Measurements from ENCODE around the gene PARD3B. TPM values are rescaled to one million over a fixed set of nuclear protein-coding genes. Genes with fewer than 3 reads are reported as not detected.

Gene PARD3B
- total RNA-seq, 1 experiment from 2014 or later: 3.9 TPM

GRCh38 chr2:205041472-205042130 lies 496.3 kb downstream of the PARD3B start:
- ChIA-PET POLR2A (ENCODE audit: unreplicated experiment) (no interaction called here), CTCF (no interaction called here)
- no peak overlapping the region for H3K4me2 ChIP-seq (ENCODE audit: low read length)
- TF ChIP-seq EZH2phosphoT487 (IDR thresholded peaks at IDR 0.05; ENCODE audit: borderline replicate concordance, low read length): no peak
- TF ChIP-seq EZH2 (IDR thresholded peaks at IDR 0.05; ENCODE audit: low read length, unreplicated experiment): no peak
- TF ChIP-seq CTCF (conservative IDR thresholded peaks at IDR 0.05; ENCODE audit: low read depth, low read length): no peak
- H3K9me2 ChIP-seq (replicated peaks; ENCODE audit: low read length): no peaks in the 10 kb centered on the region
- H3K9ac ChIP-seq (ENCODE audit: low read length): no peak overlapping the region
- intact Hi-C loops (cut with micrococcal nuclease): no loop called here
- H3K4me1 ChIP-seq (ENCODE audit: insufficient read depth, low read length): no peaks in the 10 kb centered on the region
- H3K36me3 ChIP-seq (ENCODE audit: low read depth, low read length): no peaks in the 10 kb centered on the region
- no peaks in the 10 kb centered on the region for H3F3A ChIP-seq (ENCODE audit: low read length, unreplicated experiment)
- no peak for ATAC-seq
- H4K20me1 ChIP-seq (ENCODE audit: low read length): no peaks in the 10 kb centered on the region
- no peaks in the 10 kb centered on the region for H3K79me2 ChIP-seq (ENCODE audit: low read length)
- H3K4me3 ChIP-seq (ENCODE audit: low read length): no peak overlapping the region
- no TSS peak for BruUV-seq (replicated peaks)
- no peaks in the 10 kb centered on the region for H3K27me3 ChIP-seq (ENCODE audit: low read length)
- DNase-seq: no peak
- H3K9me3 ChIP-seq (ENCODE audit: low read length): no peaks in the 10 kb centered on the region
- no peak overlapping the region for H3K27ac ChIP-seq (ENCODE audit: low read length)
- no peak overlapping the region for H2AFZ ChIP-seq (ENCODE audit: low read length)

- CTCF ChIA-PET: no interaction called here
- POLR2A ChIA-PET (ENCODE audit: unreplicated experiment): no interaction called here
These were observed 498.0 kb downstream of the PARD3B start for GRCh38 chr2:205043285-205043684.

More at GRCh38 chr2:205043285-205043684, 498.0 kb downstream of the PARD3B start:
- no peaks in the 10 kb centered on the region for H3K9me2 ChIP-seq (replicated peaks; ENCODE audit: low read length)
- H4K20me1 ChIP-seq (ENCODE audit: low read length): no peaks in the 10 kb centered on the region
- H3K36me3 ChIP-seq (ENCODE audit: low read depth, low read length): no peaks in the 10 kb centered on the region
- H3K4me1 ChIP-seq (ENCODE audit: insufficient read depth, low read length): no peaks in the 10 kb centered on the region
- H3K27me3 ChIP-seq (ENCODE audit: low read length): no peaks in the 10 kb centered on the region
- intact Hi-C loops (cut with micrococcal nuclease): no loop called here
- no TSS peak for BruUV-seq (replicated peaks)
- ATAC-seq (no peak), DNase-seq (no peak)
- no peak overlapping the region for H3K27ac ChIP-seq (ENCODE audit: low read length)
- H2AFZ ChIP-seq (ENCODE audit: low read length): no peak overlapping the region
- no peak overlapping the region for H3K9ac ChIP-seq (ENCODE audit: low read length)
- TF ChIP-seq CTCF (conservative IDR thresholded peaks at IDR 0.05; ENCODE audit: low read depth, low read length) (no peak), EZH2phosphoT487 (IDR thresholded peaks at IDR 0.05; ENCODE audit: borderline replicate concordance, low read length) (no peak), EZH2 (IDR thresholded peaks at IDR 0.05; ENCODE audit: low read length, unreplicated experiment) (no peak)
- no peaks in the 10 kb centered on the region for H3F3A ChIP-seq (ENCODE audit: low read length, unreplicated experiment)
- no peaks in the 10 kb centered on the region for H3K9me3 ChIP-seq (ENCODE audit: low read length)
- H3K4me2 ChIP-seq (ENCODE audit: low read length): no peak overlapping the region
- no peak overlapping the region for H3K4me3 ChIP-seq (ENCODE audit: low read length)
- H3K79me2 ChIP-seq (ENCODE audit: low read length): no peaks in the 10 kb centered on the region

Measured in PC-3 (cell line).